Activated CD4-positive, alpha-beta T cell treated with anti-CD3 and anti-CD28 coated beads, Interleukin-2, amount 50 U/mL, for 16 hours (primary cell): ENCODE results near the gene MPST.

ENCODE experiments used
- DNase-seq: peaks from one replicate; pipeline ENCODE4 v3.0.0-alpha.2; 2020

Gene MPST

DNA sequence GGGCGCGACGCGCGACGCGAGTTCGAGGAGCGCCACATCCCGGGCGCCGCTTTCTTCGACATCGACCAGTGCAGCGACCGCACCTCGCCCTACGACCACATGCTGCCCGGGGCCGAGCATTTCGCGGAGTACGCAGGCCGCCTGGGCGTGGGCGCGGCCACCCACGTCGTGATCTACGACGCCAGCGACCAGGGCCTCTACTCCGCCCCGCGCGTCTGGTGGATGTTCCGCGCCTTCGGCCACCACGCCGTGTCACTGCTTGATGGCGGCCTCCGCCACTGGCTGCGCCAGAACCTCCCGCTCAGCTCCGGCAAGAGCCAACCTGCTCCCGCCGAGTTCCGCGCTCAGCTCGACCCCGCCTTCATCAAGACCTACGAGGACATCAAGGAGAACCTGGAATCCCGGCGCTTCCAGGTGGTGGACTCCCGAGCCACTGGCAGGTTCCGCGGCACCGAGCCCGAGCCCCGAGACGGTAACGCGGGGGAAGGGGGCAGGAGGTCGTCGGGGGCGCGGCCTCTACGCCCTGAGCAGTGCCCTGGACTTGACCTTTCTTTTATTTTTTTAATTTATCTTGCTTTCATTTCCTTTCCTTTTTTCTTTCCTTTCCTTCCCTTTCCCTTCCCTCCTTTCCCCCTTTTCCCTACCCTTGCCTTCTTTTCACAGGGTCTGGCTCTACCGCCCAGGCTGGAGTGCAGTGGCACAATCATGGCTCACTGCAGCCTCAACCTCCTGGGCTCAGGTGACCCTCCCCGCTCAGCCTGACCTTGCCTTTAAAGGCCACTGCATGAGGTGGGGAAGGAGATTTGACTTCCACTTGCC lies 5.0 kb downstream of the MPST start:
- no peak for DNase-seq

DNA sequence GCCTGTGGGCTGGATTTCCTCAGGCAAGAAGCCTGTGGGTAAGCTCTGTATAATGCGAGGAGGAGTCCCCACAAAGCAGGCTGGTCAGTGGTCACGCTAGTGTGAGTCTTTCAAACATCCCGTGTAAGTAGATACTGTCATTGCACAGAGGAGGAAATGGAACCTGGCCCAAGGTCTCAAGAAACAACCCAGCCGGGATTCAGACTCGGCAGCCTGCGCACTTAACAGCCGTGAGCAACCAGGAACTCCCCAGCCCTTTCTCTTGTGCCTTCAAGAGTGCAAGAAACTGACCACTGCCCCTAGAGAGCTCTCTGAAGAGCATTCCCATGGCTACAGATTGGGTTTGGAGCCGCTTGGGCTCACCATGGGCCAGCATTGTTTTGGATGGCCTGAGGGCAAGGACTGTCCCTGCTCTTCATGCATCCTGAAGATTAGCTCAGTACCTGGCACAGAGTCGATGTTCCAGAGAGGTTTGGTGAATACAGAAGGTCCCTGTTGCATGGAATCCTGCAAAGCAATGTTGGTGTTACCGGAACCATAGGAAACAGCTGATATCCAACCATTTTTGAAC lies 6.0 kb downstream of the MPST start:
- DNase-seq = no peak

DNA sequence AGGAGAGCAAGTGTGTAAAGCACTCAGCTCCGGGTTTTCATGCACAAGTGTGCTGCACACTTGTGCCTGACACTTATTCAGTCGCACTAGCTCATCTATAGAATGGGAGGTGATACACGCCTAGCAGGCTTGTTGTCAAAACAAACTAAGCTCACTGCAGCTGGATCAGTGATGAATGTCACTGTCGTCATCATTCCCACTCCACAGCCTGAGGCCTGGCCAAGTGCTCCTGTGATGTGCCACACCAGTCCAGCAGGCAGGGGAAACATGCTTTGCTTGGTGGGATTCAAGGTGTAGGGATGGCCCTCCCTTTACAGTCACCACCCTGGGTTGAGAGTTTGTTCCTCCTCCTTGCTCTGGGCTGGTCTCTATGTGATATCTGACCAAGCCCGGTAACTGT lies 6.8 kb downstream of the MPST start:
- no peak for DNase-seq

DNA sequence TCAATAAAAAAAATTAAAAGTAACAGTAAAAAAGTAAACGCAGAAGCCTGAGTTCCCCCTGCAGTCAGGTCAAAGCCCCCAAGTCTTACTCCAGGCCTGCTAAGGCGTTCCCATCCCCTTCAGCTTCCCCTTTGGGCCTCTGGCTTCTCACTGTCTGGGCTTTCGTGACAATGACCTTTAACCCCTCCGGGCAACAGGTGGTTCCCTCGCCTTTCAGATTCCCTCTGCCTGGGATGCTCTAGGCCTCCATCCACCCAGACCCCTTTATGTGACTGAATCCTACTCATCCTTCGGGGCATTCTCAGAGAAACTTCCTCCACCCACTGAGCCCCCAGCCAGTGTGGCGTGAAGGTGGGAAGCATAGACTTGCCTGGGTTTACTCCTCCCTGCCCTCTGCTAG lies 8.0 kb downstream of the MPST start:
- no peak for DNase-seq

DNA sequence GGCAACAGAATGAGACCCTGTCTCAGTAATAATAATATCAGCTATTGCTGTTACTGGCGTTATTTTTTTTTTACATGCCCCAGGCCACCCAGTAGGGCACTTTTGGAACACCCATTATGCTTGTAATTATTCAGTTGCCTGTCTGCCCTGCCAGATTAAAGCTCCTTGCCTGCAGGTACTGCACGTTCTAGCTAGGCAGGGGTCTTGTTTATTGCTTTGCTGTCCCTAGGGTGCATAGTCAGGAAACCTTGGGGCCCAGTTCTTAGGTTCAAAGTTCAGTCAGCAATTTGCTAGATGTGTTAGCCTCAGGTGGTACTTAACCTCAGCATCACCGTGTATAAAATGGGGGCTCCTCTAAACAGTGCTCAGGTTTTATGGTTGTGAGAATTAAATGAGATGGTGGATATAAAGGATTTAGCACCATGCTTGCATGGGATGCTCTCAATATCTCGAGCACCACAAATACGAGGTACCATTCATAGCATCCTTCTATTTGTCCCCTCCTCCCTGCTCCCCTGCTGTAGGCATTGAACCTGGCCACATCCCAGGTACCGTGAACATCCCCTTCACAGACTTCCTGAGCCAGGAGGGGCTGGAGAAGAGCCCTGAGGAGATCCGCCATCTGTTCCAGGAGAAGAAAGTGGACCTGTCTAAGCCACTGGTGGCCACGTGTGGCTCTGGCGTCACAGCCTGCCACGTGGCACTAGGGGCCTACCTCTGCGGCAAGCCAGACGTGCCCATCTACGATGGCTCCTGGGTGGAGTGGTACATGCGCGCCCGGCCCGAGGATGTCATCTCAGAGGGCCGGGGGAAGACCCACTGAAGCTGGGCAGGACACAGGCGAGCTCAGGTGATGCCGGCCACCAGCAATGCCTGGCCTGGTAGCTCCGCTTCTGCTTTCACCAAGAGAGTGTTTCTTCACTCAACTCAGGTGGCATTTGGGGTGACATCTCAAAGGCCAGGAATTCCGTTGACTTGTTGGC lies 9.4 kb downstream of the MPST start:
- no peak for DNase-seq

DNA sequence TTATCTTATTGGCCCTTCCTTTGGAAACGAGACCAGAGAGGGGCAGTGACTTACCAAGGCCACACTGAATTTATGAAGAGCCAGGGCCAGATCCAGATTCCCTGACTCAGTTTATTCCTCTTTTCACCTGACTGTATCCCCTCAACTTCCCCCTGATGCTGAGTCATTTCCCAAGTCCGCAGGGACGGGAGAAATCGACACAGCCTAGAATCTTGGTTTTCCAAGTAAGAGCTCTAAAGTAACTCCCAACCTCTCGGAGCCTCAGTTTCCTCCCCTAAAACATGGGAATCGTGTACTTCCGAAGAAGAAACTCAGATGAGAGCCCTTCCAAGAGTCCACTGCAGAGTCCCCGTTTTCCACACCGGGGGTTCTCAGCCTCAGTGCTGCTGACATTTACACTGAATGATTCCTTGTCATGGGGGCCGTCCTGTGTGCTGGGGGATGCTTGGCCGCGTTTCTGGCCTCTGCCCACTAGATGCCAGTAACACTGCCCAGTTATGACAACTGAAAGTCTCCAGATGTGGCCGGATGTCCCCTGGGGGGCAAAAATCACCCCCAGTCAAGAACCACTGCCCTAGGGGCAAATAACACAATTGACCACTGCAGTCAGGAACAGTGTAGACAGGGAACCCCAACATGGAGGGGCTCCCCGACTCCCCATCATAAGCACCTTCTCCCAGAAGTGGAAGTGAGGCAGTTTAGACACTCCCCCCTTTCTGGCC lies 11.2 kb downstream of the MPST start:
- DNase-seq = no peak

DNA sequence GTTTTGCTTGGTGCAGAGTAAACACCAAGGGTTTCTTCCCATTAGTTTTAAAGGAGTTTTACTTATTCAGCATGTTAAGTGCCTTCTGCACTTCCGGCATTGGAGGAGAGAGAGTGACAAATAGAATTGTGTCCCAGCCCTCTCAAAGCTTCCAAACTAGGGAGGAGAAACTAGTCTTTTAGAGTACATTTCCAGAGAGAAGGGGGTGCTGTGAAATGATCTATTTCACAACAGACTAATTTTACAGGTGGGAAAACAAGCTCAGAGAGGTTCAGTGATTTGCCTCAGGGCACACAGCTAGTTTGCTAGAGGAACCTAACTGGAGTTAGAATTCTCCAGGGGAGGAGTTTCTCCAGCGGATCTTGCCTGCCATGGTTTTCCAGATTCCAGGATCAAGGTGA lies 12.6 kb downstream of the MPST start:
- no peak for DNase-seq

DNA sequence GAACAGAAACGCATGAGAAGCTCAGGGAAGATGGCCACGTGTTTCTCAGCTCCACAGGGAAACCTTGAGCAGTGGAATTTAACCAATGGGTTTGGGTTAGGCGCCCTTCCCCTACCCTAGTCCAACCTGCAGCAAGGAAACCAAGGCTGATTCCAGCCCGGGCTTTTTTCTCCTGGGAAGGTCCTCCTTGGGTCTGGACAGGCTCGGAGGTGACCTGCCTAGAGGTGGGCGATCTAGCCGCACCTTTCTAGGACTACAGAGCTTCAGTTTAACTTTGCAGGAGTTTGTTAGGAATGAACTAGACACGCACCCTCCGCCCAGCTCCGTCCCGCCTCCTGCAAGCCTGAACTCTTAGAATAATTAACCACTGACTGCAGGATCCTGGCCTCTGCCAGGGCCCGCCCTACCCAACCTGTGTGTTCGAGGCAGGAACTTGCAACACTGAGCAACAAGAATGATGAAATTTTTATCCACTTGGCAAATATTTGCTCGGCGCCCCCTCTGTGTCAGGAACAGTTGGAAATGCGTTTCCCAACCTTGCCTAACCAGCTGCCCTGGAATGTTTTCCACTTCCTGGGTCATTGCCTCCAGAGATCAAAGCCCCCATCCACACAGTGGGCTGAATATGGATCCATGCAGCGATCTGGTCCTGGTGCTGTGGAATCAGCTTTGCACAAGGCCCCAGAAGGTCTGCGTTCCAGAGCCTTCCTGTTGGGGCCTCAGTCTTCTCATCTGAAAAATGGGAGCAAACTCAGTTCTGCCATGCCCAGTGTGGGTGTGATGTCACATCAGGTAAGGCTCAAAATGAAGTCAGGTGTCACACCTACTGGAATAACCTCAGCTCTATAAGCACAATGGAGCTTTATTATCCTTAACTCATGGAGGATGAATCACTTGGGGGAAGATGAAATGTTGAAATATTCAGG lies 13.3 kb downstream of the MPST start:
- no peak for DNase-seq

DNA sequence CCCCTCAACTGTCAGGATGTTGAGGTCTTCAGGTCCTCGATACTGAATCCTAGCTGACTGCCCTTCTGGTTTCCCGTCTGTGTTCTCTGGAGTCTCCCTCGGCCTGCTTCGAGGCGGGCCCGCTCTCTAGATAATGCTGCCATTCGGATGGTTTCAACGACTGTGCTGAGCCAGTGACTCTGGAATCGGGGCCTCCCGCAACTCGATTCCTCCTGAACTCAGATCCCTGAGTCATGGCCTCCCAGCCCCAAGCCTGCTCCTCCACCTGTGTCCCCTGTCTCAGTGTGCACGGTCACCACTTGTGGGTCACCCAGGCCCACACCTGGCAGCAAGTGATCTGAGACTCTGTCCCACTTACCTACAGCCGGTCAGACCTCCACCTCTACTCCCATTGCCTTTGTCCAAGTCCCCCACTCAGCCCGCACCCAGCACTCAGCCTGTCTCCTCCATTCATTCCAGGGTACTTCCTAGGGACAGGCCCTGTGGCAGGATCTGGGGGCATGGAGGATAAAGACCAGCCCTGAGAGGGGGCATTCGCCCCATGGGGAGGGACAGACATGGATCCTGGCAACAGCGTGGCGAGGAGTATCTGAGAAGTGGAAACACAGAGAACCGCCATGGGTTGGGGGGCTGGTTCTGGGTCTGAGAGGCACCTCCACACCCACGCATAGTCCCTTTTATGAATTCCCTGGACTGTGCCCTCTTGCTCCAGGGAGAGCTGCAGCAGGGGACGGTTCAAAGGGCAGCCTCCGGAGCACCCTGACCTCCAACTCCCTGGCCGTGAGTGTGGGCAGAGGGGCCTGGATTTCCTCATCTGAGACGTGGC lies 14.3 kb downstream of the MPST start:
- DNase-seq = no peak

DNA sequence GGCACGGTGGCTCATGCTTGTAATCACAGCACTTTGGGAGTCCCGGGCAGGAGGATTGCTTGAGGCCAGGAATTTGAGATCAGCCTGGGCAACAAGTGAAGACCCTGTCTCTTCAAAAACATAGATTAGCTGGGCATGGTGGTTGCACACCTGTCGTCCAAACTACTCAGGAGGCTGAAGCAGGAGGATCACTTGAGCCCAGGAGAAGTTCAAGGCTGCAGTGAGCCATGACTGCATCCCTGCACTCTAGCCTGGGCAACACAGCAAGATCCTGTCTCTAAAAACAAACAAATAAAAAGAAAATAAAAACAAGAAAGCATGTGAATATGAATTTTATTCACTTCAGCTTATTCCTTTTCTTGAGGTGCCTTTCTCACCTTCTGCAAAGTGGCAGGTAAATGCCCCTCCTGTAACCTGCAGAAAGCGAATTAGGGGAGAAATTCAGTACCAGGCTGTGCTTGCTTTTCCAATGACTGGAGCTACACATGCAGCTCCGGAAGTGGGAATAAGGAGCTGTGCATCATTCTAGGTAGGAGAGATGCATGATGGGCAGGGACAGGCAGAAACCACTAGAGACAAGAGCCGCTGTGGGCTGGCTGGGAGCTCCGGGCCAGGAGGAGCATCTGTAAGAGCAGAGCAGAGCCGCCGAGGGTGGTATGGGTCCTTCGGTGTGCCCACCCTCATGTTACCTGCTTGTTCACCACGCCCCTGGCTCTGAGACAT lies 17.3 kb downstream of the MPST start:
- no peak for DNase-seq

DNA sequence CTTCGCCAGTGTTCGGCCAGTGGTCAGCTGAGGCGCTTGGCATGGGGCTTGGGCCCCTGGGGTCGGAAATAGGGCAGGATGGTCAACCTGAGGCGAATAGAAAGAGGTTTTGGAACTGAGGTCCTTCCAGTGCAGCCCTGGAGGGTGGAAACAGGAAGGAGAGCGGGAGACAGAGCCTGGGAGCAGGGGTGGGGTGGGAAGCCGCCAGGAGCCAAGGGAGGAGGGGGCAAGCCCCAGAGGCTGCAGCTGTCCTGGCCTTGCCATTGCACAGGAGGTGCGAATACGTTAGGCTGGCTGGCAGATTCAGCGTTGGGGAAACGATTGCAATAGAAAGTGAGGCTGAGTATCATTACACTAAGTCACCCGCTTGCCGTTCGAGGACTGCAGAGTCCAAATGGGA lies 18.1 kb downstream of the MPST start:
- DNase-seq = no peak

DNA sequence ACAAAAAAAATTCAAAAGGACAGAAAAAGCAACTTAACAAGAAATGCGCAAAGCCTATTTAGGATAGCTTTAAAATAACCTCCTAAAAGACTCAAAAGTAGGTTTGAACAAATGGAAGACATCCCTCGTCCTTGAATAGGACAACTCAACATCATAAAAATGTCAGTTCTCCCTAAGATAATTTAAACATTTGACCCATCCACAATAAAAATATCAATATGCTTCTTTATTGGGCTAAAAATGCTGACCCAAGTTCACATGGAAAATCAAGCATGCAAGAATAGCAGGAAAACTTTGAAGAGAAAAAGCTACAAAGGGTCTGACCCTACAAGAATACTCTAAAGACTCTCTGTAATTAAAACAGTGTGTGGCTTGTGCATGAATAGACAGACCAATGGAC lies 19.9 kb downstream of the MPST start:
- no peak for DNase-seq

DNA sequence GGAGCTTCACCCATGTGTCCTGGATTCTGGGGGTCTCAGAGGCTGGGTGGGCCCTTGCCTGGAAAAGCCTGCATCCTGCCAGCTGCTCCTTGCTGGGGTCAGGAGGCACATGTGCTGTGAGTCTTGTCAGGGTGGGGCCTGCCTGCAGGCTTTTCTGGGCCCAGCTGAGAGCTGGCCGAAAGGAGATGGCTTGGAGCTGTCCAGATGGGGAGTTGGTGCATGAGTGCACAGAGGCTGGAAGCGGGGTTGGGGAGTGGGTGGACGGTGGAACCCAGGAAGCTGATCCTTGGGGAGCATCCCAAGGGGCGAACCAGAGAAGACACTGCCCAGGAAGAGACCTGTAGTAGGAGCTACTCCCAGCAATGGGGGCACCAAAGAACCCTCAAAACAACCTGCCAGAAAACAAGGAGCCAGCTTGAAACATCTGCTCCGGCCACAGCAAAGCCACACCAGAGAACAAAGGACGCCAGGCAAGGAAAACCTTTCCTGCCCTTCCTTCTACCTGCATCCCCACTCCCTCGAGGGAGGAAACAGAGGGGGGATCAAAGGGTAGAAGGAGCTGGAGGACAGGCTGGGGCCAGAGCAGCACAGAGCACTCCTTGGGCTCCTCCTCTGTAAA lies 23.8 kb downstream of the MPST start:
- no peak for DNase-seq

DNA sequence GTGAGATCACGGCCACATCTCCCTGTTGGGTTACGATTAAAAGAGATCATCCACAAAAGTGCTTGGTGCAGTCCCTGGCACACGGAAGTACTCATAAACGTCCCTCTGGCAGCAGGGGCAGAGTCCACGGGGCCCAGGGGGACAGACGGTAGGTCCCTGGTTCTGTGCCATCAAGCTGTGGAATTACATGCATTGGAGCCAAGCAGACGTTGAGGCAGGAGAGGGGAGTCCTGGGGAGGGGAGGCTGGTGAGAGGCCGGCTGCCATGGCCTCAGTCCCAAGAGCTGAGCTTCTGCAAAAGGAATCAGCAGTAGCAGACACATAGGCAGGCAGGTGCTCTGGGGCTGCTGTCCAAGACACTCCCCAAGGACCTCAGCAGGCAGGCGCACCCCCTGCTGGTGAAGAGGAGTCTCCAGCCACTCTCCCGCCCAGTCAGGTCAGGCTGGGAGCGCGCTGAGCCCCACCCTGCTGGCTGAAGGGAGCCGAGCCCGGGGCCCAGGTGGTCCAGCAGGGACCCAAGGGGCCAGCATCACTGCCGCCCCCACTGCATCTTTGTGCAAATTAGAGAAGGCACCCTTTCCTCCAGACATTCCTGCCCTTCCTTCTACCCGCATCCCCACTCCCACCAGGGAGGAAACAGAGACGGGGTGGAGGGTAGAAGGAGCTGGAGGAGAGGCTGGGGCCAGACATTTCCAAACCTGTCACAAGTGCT lies 24.4 kb downstream of the MPST start:
- peak; percentile 70 for DNase-seq

DNA sequence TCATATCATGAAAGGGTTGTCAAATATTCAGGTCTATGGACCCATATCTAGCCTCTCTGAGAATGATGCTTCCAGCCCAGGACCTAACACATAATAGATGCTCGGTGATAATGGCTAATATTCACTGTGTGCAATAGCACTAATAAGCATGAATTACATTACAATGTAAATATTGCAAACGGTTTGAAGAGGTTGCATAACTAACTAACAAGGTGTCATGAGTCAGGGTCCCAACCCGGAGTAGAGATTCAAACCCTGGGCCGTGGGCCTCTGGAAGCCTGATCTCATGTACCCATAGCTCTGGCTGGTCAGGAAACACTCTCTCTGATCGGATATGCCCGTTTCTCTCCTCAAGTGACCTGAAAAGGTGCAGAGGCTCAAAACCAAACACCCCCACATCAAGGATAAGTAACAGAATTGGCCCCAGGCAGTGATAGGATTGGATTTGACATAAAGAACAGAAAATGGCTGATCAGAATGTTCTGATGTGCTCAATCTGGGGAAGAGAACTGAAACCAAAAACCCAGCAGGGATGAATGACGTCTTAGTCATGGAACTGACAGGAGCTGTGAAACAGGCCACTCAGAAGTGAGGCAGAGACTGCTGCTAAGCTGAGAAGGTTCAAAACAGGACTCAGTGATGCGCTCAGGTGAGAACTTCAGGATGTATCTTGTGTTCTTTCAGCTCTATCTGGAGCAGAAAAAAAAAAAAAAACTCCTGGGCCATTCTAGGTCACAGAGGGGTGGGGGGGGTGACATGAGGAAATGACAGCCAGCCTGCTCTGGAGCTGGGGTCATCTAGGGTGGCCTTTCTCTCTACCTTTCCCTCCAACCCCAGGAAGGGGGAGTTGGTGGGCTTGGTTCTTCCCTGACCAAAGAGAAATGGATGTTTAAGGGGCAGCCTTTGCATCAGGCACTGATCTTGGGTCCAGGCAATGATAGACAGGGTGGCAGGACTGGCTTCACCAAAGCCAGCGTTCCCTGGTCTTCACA lies 25.4 kb downstream of the MPST start:
- no peak for DNase-seq

DNA sequence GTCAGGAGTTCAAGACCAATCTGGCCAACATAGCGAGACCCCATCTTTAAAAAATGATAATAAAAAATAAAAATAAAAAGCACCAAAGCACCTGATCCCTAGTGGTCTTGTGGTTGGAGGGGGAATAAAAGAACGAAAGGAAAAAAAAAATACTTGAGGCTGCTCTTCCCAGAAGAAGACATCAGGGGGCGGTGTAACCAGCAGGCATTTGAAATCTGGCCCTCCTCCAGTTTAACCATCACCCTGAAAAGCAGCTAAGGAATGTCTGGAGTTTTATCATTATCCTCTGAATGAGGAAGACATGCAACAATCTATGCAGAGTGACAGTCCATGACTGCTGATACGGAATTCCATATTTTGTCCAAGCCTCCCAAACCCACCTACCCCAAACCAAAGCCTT lies 26.4 kb downstream of the MPST start:
- DNase-seq = no peak

DNA sequence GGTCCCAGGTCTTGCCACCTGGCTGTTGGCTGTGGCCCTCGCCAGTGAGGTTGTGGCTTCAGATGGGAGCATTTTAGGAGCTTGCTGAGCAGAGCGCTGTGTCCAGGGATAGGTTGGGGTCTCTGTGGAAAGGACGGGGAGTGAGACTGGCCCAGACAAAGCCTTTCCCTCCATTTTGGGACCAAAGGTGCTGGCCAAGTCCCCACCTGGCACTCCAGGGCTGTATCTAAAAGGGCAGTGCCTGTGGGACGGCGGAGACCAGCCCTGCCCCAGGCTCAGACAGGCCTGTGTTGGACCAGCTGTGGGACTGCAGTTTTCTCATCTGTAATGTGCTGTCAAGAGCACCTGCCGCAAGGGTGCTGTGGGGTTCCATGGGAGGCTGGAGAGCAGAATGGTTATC lies 27.0 kb downstream of the MPST start:
- no peak for DNase-seq

DNA sequence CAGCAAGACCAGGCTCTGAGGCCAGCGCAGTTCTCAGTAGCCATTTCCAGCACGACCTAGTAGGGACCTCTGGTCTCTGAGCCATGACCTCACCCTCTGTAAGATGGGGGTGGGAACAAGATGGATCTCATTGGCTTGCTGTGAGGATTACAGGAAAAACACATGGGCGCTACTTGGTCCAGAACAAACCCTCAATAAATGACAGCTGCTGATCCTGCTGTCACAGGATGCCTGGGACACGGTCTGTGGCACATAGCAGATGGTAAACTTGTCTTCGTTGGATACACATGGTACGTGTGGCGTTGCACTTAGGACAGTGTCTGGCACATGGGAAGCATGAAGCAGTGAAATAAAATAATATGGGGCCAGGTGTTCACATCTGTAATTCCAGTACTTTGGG lies 27.5 kb downstream of the MPST start:
- no peak for DNase-seq
